Caco-2 (cell line): ENCODE measurements around the gene ENTPD2. TPM values are rescaled to one million over a fixed set of nuclear protein-coding genes. Genes with fewer than 3 reads are reported as not detected.

Source experiments
- BruUV-seq: library from RNA; stranded (reverse); fragments of 400-500 nt; replicated peaks from 2 replicates; lab custom pipeline; 2021; lab: Mats Ljungman, UMichigan
- CTCF ChIA-PET: fragments of 300-600 bp; sonication (Branson Sonifier 250); formaldehyde crosslinking; loops from one replicate; lab custom pipeline; 2022; ENCODE audit warnings: antibody characterized with exemption; lab: Charles Lee
- POLR2A ChIA-PET: fragments of 300-600 bp; sonication (Branson Sonifier 250); formaldehyde crosslinking; loops from one replicate; lab custom pipeline; 2022; ENCODE audit warnings: antibody characterized with exemption; lab: Charles Lee
- DNase-seq, 2 experiments: peaks; one replicate each; pipeline versions ENCODE4 v3.0.0 to v3.0.0-alpha.2; 2020 to 2022
- H3K27me3 ChIP-seq: replicated peaks from 2 replicates; pipeline ENCODE4 v1.6.0; 2011; ENCODE audit warnings: low read length; ENCODE audit not compliant: control insufficient read depth, insufficient read depth
- H3K36me3 ChIP-seq: 2 replicates; pipeline ENCODE4 v1.5.1; 2011; ENCODE audit warnings: low read length; ENCODE audit not compliant: control insufficient read depth, insufficient read depth
- H3K4me1 ChIP-seq: fragments of 250-450 bp; sonication (Bioruptor Pico); 2 replicates; pipeline ENCODE4 v1.5.1; 2020; ENCODE audit warnings: mild to moderate bottlenecking
- H3K4me3 ChIP-seq: 2 replicates; pipeline ENCODE4 v1.5.1; 2011; ENCODE audit warnings: low read depth, mild to moderate bottlenecking, control low read depth, low read length
- H3K9me3 ChIP-seq: fragments of 250-450 bp; sonication (Bioruptor Pico); 2 replicates; pipeline ENCODE4 v1.5.1; 2020; ENCODE audit warnings: mild to moderate bottlenecking, moderate library complexity
- H3K27ac Mint-ChIP-seq: one replicate; pipeline ENCODE4 v1.8.0; 2022; ENCODE audit warnings: mixed read lengths; ENCODE audit not compliant: unreplicated experiment
- H3K27me3 Mint-ChIP-seq: one replicate; pipeline ENCODE4 v1.8.0; 2022; ENCODE audit warnings: mixed read lengths; ENCODE audit not compliant: insufficient read depth, unreplicated experiment
- H3K36me3 Mint-ChIP-seq: one replicate; pipeline ENCODE4 v1.8.0; 2022; ENCODE audit warnings: mild to moderate bottlenecking, mixed read lengths; ENCODE audit not compliant: insufficient read depth, unreplicated experiment
- H3K4me1 Mint-ChIP-seq: one replicate; pipeline ENCODE4 v1.8.0; 2022; ENCODE audit warnings: low read depth, mixed read lengths; ENCODE audit not compliant: unreplicated experiment
- H3K4me3 Mint-ChIP-seq: one replicate; pipeline ENCODE4 v1.8.0; 2022; ENCODE audit warnings: mild to moderate bottlenecking, moderate library complexity, mixed read lengths; ENCODE audit not compliant: unreplicated experiment
- H3K9me3 Mint-ChIP-seq: one replicate; pipeline ENCODE4 v1.8.0; 2022; ENCODE audit warnings: mixed read lengths; ENCODE audit not compliant: unreplicated experiment
- CTCF ChIP-seq, 2 experiments: fragments of 200-600 bp in 1 of 2; IDR thresholded peaks; 1 replicate in 1 of 2; 2 replicates in 1 of 2; pipeline versions ENCODE4 v1.5.1 to v1.8.0; 2011 to 2022; ENCODE audit warnings: antibody characterized with exemption in 1 of 2, control low read depth in 1 of 2, inconsistent platforms in 1 of 2, low read depth in 1 of 2, low read length in 1 of 2, mild to moderate bottlenecking in 1 of 2, moderate library complexity in 1 of 2; ENCODE audit not compliant: insufficient read depth in 1 of 2, severe bottlenecking in 1 of 2, unreplicated experiment in 1 of 2
- intact Hi-C: fragments of 100-400 bp; cut with micrococcal nuclease; formaldehyde crosslinking; loops from one replicate; pipeline ENCODE4 v1.10.0; 2022; ENCODE audit not compliant: unreplicated experiment
- total RNA-seq: library from RNA; stranded (reverse); gene quantifications from 2 replicates; pipeline ENCODE4 v1.2.3, GENCODE V29; 2022

The ENTPD2 gene
- total RNA-seq, 1 experiment from 2014 or later = 2.9 TPM

DNA sequence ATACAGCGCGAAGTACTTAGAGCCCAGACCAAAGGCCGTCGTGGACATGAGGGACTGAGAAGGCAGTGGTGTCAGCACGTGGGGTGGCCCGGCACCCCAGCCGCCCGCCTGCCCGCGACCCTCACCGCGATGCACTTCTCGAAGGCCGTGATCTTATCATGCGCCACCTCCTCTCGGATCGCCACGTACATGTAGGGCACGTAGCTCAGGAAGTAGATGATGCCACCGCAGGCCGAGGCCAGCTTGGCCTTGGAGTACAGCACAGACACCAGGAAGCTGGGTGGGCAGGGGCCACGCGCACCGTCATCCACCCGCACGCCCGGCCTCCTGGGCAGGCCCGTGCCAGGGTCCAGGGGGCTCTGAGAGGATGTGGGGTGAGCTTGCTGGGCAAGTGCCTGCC is 36.8 kb downstream of the ENTPD2 start:
- intact Hi-C loops = no loop called here
- TF ChIP-seq CTCF (IDR thresholded peaks at IDR 0.05; ENCODE audit: insufficient read depth in 1 of 2, low read depth in 1 of 2, low read length in 1 of 2, severe bottlenecking in 1 of 2, unreplicated experiment in 1 of 2) = no peak
- no peak overlapping the region for H3K4me3 ChIP-seq
- H3K27ac Mint-ChIP-seq = no peak overlapping the region
- no peak overlapping the region for H3K4me3 Mint-ChIP-seq
- peaks cover 15% of the 10 kb centered on the region for H3K36me3 Mint-ChIP-seq
- peaks cover under 1% of the 10 kb centered on the region for H3K4me1 ChIP-seq
- BruUV-seq = no TSS peak
- CTCF ChIA-PET = no interaction called here
- H3K27me3 Mint-ChIP-seq = no peaks in the 10 kb centered on the region
- H3K27me3 ChIP-seq = no peaks in the 10 kb centered on the region
- H3K4me1 Mint-ChIP-seq = peaks cover 2% of the 10 kb centered on the region
- POLR2A ChIA-PET = no interaction called here
- H3K9me3 ChIP-seq = no peaks in the 10 kb centered on the region
- H3K9me3 Mint-ChIP-seq = no peaks in the 10 kb centered on the region
- DNase-seq = no peak
- no peaks in the 10 kb centered on the region; the same call in none of the 2 replicates for H3K36me3 ChIP-seq

DNA sequence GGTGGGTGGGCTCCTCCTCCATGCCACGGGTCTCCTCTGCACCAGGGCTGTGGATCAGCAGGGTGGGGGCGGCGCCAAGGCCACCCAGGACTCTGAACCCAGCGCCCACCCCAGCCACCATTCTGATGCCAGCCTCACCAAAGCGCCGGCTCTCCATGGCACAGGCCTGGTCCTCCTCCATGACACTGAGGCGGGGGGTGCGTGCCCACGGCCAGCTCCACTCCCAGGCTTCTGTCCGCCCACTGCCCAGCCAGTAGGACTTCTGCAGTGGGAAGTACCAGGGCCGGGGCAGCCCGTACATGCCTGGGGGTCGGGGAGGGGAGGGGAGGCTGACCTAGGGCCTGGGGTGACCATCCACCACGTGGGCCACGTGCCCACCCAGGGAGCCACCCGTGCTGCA is 37.4 kb downstream of the ENTPD2 start:
- DNase-seq = no peak
- H3K27ac Mint-ChIP-seq = no peak overlapping the region
- Histone ChIP-seq H3K9me3 (no peaks in the 10 kb centered on the region), H3K4me3 (no peak overlapping the region), H3K4me1 (no peaks in the 10 kb centered on the region), H3K27me3 (no peaks in the 10 kb centered on the region), H3K36me3 (no peaks in the 10 kb centered on the region; the same call in none of the 2 replicates)
- no peak for TF ChIP-seq CTCF (IDR thresholded peaks at IDR 0.05; ENCODE audit: insufficient read depth in 1 of 2, low read depth in 1 of 2, low read length in 1 of 2, severe bottlenecking in 1 of 2, unreplicated experiment in 1 of 2)
- H3K4me1 Mint-ChIP-seq = no peaks in the 10 kb centered on the region
- no TSS peak for BruUV-seq
- intact Hi-C loops = no loop called here
- H3K27me3 Mint-ChIP-seq = no peaks in the 10 kb centered on the region
- H3K4me3 Mint-ChIP-seq = no peak overlapping the region
- peaks cover 8% of the 10 kb centered on the region for H3K36me3 Mint-ChIP-seq
- CTCF ChIA-PET = no interaction called here
- no peaks in the 10 kb centered on the region for H3K9me3 Mint-ChIP-seq
- POLR2A ChIA-PET = no interaction called here

DNA sequence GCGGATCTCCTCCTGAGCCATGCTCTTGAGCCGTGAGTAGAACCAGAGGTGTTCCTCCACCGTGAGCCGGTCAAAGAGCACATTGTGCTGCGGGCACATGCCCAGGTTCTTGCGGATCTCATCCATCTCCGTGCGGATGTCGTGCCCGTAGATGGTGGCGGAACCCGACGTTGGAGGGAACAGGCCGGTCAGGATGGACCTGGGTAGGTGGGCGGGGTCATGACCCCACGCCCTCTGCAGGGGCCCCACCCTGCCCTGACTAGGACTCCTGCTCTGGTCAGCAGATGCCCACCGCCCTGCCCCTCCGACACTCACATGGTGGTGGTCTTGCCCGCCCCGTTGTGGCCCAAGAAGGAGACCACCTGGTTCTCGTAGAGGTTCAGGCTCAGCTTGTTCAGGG is 37.9 kb downstream of the ENTPD2 start:
- intact Hi-C loops = no loop called here
- no peak for DNase-seq
- no TSS peak for BruUV-seq
- Mint-ChIP-seq H3K4me1 (no peaks in the 10 kb centered on the region), H3K27me3 (no peaks in the 10 kb centered on the region), H3K9me3 (no peaks in the 10 kb centered on the region), H3K27ac (no peak overlapping the region), H3K4me3 (no peak overlapping the region), H3K36me3 (peaks cover 6% of the 10 kb centered on the region)
- Histone ChIP-seq H3K9me3 (no peaks in the 10 kb centered on the region), H3K36me3 (no peaks in the 10 kb centered on the region; the same call in none of the 2 replicates), H3K4me3 (no peak overlapping the region), H3K27me3 (no peaks in the 10 kb centered on the region), H3K4me1 (no peaks in the 10 kb centered on the region)
- ChIA-PET CTCF (no interaction called here), POLR2A (no interaction called here)
- no peak for TF ChIP-seq CTCF (IDR thresholded peaks at IDR 0.05; ENCODE audit: insufficient read depth in 1 of 2, low read depth in 1 of 2, low read length in 1 of 2, severe bottlenecking in 1 of 2, unreplicated experiment in 1 of 2)
